ENCODE results near the gene CAPN9.

DNA sequence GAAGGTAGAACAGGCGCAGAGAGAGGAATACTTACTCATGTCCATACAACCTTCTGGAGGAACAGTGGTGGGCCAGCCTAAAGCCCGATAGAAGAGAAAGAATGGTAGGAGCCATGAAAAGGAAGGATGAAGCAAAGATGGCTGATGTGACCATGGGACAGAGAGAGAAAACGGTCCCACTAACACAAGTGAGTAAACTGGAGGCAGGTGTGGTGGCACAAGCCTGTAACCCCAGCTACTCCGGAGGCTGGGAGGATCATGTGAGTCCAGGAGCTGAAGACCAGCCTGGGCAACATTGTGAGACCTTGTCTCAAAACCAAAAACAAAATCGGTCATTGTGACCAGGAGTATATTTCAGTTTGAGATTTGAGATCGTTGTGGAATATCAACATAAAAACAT lies 71.7 kb downstream of the CAPN9 start:
- TF ChIP-seq, protein P1, sequence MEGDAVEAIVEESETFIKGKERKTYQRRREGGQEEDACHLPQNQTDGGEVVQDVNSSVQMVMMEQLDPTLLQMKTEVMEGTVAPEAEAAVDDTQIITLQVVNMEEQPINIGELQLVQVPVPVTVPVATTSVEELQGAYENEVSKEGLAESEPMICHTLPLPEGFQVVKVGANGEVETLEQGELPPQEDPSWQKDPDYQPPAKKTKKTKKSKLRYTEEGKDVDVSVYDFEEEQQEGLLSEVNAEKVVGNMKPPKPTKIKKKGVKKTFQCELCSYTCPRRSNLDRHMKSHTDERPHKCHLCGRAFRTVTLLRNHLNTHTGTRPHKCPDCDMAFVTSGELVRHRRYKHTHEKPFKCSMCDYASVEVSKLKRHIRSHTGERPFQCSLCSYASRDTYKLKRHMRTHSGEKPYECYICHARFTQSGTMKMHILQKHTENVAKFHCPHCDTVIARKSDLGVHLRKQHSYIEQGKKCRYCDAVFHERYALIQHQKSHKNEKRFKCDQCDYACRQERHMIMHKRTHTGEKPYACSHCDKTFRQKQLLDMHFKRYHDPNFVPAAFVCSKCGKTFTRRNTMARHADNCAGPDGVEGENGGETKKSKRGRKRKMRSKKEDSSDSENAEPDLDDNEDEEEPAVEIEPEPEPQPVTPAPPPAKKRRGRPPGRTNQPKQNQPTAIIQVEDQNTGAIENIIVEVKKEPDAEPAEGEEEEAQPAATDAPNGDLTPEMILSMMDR (IDR thresholded peaks at IDR 0.05): no peak
- no peak for TF ChIP-seq ZFX (IDR thresholded peaks at IDR 0.05; ENCODE audit: borderline replicate concordance)

Data from 22Rv1 (cell line).